OCI-LY1 (cell line): ENCODE data around the gene CTNS.

Experiments
- CTCF ChIP-seq: fragments of 200-600 bp; sonication (generic), shearing (Covaris generic); IDR thresholded peaks from 2 replicates; pipeline ENCODE4 v1.5.1; 2017; ENCODE audit warnings: mild to moderate bottlenecking, antibody characterized with exemption, low read length, moderate library complexity, mixed read lengths
- EZH2 ChIP-seq: fragments of 200-600 bp; sonication (generic), shearing (Covaris generic); IDR thresholded peaks from 2 replicates; pipeline ENCODE4 v1.8.0; 2017; ENCODE audit warnings: borderline replicate concordance, mixed run types, mild to moderate bottlenecking, antibody characterized with exemption, low read length, moderate library complexity, mixed read lengths

GRCh38 chr17:3708366-3708765 lies 71.8 kb downstream of the CTNS start:
- TF ChIP-seq CTCF (no peak), EZH2 (no peak)
